GM19035 (cell line): Measurements from ENCODE around the gene NACA.

ENCODE experiments used
- ATAC-seq: cut with Tn5 transposase; IDR thresholded peaks from one replicate; pipeline ENCODE4 v1.9.1; 2021; ENCODE audit not compliant: unreplicated experiment

NACA gene

GRCh38 chr12:56694161-56694560 lies 30.9 kb downstream of the NACA start:
- ATAC-seq = no peak

GRCh38 chr12:56688846-56689109 lies 36.3 kb downstream of the NACA start:
- no peak for ATAC-seq

GRCh38 chr12:56688129-56688845 lies 36.8 kb downstream of the NACA start, which contains the start of gene PTGES3:
Gene PTGES3 (minus strand): TSS chr12:56688284. CDS start chr12:56687999, 285 bp downstream.
- peak; percentile 58 for ATAC-seq

- peak; percentile 18 for ATAC-seq
These were observed 37.6 kb downstream of the NACA start for GRCh38 chr12:56687223-56688128.

- ATAC-seq = no peak
These were observed 40.2 kb downstream of the NACA start for GRCh38 chr12:56684745-56685359.

GRCh38 chr12:56682323-56682722 lies 42.8 kb downstream of the NACA start:
- no peak for ATAC-seq

- ATAC-seq = no peak
These were observed 45.1 kb downstream of the NACA start for GRCh38 chr12:56679883-56680575.

GRCh38 chr12:56678852-56679251 lies 46.2 kb downstream of the NACA start:
- no peak for ATAC-seq

GRCh38 chr12:56677680-56678079 lies 47.4 kb downstream of the NACA start:
- no peak for ATAC-seq

- ATAC-seq = no peak
These were observed 48.1 kb downstream of the NACA start for GRCh38 chr12:56676851-56677580.

GRCh38 chr12:56671608-56672007 lies 53.5 kb downstream of the NACA start:
- ATAC-seq = no peak

GRCh38 chr12:56670836-56671235 lies 54.3 kb downstream of the NACA start:
- ATAC-seq = no peak

- no peak for ATAC-seq
These were observed 57.0 kb downstream of the NACA start for GRCh38 chr12:56668197-56668457.
